ENCODE measurements around the gene FAM120B. TPM values are rescaled to one million over a fixed set of nuclear protein-coding genes. Genes with fewer than 3 reads are reported as not detected.

FAM120B gene
- total RNA-seq, 1 experiment from 2014 or later = 15.2 TPM

GRCh38 chr6:170363255-170363654 lies 56.7 kb downstream of the FAM120B start:
- POLR2A ChIA-PET = no interaction called here
- TF ChIP-seq HMGA2 (CRISPR knock-in tag; IDR thresholded peaks at IDR 0.05) (no peak), MAX (CRISPR knock-in tag; IDR thresholded peaks at IDR 0.05) (no peak), ELF4 (CRISPR knock-in tag; IDR thresholded peaks at IDR 0.05; ENCODE audit: low read depth) (no peak), PRDM15 (CRISPR knock-in tag; IDR thresholded peaks at IDR 0.05) (no peak), ZNF416 (CRISPR knock-in tag; IDR thresholded peaks at IDR 0.05) (no peak), CBFB (CRISPR knock-in tag; IDR thresholded peaks at IDR 0.05; ENCODE audit: low read depth) (no peak), ERG (CRISPR knock-in tag; IDR thresholded peaks at IDR 0.05) (no peak), JAZF1 (CRISPR knock-in tag; IDR thresholded peaks at IDR 0.05) (no peak)
- TF ChIP-seq, protein P1, sequence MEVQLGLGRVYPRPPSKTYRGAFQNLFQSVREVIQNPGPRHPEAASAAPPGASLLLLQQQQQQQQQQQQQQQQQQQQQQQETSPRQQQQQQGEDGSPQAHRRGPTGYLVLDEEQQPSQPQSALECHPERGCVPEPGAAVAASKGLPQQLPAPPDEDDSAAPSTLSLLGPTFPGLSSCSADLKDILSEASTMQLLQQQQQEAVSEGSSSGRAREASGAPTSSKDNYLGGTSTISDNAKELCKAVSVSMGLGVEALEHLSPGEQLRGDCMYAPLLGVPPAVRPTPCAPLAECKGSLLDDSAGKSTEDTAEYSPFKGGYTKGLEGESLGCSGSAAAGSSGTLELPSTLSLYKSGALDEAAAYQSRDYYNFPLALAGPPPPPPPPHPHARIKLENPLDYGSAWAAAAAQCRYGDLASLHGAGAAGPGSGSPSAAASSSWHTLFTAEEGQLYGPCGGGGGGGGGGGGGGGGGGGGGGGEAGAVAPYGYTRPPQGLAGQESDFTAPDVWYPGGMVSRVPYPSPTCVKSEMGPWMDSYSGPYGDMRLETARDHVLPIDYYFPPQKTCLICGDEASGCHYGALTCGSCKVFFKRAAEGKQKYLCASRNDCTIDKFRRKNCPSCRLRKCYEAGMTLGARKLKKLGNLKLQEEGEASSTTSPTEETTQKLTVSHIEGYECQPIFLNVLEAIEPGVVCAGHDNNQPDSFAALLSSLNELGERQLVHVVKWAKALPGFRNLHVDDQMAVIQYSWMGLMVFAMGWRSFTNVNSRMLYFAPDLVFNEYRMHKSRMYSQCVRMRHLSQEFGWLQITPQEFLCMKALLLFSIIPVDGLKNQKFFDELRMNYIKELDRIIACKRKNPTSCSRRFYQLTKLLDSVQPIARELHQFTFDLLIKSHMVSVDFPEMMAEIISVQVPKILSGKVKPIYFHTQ (CRISPR knock-in tag; IDR thresholded peaks at IDR 0.05) = no peak
- TF ChIP-seq, protein P2, sequence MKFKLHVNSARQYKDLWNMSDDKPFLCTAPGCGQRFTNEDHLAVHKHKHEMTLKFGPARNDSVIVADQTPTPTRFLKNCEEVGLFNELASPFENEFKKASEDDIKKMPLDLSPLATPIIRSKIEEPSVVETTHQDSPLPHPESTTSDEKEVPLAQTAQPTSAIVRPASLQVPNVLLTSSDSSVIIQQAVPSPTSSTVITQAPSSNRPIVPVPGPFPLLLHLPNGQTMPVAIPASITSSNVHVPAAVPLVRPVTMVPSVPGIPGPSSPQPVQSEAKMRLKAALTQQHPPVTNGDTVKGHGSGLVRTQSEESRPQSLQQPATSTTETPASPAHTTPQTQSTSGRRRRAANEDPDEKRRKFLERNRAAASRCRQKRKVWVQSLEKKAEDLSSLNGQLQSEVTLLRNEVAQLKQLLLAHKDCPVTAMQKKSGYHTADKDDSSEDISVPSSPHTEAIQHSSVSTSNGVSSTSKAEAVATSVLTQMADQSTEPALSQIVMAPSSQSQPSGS (CRISPR knock-in tag; IDR thresholded peaks at IDR 0.05; ENCODE audit: borderline replicate concordance, low read depth) = no peak
- TF ChIP-seq, protein P3, sequence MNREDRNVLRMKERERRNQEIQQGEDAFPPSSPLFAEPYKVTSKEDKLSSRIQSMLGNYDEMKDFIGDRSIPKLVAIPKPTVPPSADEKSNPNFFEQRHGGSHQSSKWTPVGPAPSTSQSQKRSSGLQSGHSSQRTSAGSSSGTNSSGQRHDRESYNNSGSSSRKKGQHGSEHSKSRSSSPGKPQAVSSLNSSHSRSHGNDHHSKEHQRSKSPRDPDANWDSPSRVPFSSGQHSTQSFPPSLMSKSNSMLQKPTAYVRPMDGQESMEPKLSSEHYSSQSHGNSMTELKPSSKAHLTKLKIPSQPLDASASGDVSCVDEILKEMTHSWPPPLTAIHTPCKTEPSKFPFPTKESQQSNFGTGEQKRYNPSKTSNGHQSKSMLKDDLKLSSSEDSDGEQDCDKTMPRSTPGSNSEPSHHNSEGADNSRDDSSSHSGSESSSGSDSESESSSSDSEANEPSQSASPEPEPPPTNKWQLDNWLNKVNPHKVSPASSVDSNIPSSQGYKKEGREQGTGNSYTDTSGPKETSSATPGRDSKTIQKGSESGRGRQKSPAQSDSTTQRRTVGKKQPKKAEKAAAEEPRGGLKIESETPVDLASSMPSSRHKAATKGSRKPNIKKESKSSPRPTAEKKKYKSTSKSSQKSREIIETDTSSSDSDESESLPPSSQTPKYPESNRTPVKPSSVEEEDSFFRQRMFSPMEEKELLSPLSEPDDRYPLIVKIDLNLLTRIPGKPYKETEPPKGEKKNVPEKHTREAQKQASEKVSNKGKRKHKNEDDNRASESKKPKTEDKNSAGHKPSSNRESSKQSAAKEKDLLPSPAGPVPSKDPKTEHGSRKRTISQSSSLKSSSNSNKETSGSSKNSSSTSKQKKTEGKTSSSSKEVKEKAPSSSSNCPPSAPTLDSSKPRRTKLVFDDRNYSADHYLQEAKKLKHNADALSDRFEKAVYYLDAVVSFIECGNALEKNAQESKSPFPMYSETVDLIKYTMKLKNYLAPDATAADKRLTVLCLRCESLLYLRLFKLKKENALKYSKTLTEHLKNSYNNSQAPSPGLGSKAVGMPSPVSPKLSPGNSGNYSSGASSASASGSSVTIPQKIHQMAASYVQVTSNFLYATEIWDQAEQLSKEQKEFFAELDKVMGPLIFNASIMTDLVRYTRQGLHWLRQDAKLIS (CRISPR knock-in tag; IDR thresholded peaks at IDR 0.05; ENCODE audit: borderline replicate concordance) = no peak
- TF ChIP-seq, protein P4, sequence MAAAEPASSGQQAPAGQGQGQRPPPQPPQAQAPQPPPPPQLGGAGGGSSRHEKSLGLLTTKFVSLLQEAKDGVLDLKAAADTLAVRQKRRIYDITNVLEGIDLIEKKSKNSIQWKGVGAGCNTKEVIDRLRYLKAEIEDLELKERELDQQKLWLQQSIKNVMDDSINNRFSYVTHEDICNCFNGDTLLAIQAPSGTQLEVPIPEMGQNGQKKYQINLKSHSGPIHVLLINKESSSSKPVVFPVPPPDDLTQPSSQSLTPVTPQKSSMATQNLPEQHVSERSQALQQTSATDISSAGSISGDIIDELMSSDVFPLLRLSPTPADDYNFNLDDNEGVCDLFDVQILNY (CRISPR knock-in tag; IDR thresholded peaks at IDR 0.05) = no peak
- TF ChIP-seq, protein P5, sequence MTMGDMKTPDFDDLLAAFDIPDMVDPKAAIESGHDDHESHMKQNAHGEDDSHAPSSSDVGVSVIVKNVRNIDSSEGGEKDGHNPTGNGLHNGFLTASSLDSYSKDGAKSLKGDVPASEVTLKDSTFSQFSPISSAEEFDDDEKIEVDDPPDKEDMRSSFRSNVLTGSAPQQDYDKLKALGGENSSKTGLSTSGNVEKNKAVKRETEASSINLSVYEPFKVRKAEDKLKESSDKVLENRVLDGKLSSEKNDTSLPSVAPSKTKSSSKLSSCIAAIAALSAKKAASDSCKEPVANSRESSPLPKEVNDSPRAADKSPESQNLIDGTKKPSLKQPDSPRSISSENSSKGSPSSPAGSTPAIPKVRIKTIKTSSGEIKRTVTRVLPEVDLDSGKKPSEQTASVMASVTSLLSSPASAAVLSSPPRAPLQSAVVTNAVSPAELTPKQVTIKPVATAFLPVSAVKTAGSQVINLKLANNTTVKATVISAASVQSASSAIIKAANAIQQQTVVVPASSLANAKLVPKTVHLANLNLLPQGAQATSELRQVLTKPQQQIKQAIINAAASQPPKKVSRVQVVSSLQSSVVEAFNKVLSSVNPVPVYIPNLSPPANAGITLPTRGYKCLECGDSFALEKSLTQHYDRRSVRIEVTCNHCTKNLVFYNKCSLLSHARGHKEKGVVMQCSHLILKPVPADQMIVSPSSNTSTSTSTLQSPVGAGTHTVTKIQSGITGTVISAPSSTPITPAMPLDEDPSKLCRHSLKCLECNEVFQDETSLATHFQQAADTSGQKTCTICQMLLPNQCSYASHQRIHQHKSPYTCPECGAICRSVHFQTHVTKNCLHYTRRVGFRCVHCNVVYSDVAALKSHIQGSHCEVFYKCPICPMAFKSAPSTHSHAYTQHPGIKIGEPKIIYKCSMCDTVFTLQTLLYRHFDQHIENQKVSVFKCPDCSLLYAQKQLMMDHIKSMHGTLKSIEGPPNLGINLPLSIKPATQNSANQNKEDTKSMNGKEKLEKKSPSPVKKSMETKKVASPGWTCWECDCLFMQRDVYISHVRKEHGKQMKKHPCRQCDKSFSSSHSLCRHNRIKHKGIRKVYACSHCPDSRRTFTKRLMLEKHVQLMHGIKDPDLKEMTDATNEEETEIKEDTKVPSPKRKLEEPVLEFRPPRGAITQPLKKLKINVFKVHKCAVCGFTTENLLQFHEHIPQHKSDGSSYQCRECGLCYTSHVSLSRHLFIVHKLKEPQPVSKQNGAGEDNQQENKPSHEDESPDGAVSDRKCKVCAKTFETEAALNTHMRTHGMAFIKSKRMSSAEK (CRISPR knock-in tag; IDR thresholded peaks at IDR 0.05; ENCODE audit: borderline replicate concordance) = no peak

More at GRCh38 chr6:170363255-170363654, 56.7 kb downstream of the FAM120B start:
- DNase-seq (ENCODE audit: low spot score) (no peak), ATAC-seq (peak; percentile 46; the same call in 1 of the 2 replicates)
- CTCF ChIA-PET = no interaction called here
- Mint-ChIP-seq H3K4me1 (no peaks in the 10 kb centered on the region), H3K9me3 (no peaks in the 10 kb centered on the region), H3K4me3 (no peak overlapping the region), H3K27ac (no peak overlapping the region; the same call in 1 of the 2 replicates), H3K36me3 (peaks cover 5% of the 10 kb centered on the region), H3K27me3 (ENCODE audit: low read depth) (no peaks in the 10 kb centered on the region)

Measured in WTC11 (cell line).